Lung (tissue), 12 donors: ENCODE measurements around the gene EXOC4. TPM values are rescaled to one million over a fixed set of nuclear protein-coding genes. Genes with fewer than 3 reads are reported as not detected.

ENCODE experiments used
- ATAC-seq: fragments of 200-7000 bp; cut with Tn5 transposase; one replicate; pipeline ENCODE4 v1.9.1; 2020; ENCODE audit warnings: moderate number of reproducible peaks; ENCODE audit not compliant: insufficient read depth, low FRiP score
- DNase-seq, 3 donors: peaks; one replicate each; pipeline ENCODE4 v3.0.0-alpha.2; 2013 to 2017
- H3K27ac ChIP-seq, 2 donors: one replicate each; pipeline ENCODE4 v1.5.1; 2013; ENCODE audit warnings: mild to moderate bottlenecking in 2 of 2, moderate library complexity in 2 of 2, control low read depth in 1 of 2, inconsistent platforms in 1 of 2, low read depth in 1 of 2, low read length in 1 of 2
- H3K27me3 ChIP-seq, 3 donors: one replicate each; pipeline ENCODE4 v1.5.1; 2013; ENCODE audit warnings: low read length in 2 of 3; ENCODE audit not compliant: control insufficient read depth in 3 of 3, insufficient read depth in 3 of 3
- H3K36me3 ChIP-seq, 4 donors: one replicate each; pipeline ENCODE4 v1.5.1; 2013; ENCODE audit warnings: low read length in 4 of 4, mild to moderate bottlenecking in 1 of 4, moderate library complexity in 1 of 4; ENCODE audit not compliant: control insufficient read depth in 4 of 4, insufficient read depth in 4 of 4
- H3K4me1 ChIP-seq, 5 donors: one replicate each; pipeline ENCODE4 v1.5.1; 2013; ENCODE audit warnings: low read length in 5 of 5, mild to moderate bottlenecking in 2 of 5, moderate library complexity in 1 of 5; ENCODE audit not compliant: control insufficient read depth in 5 of 5, insufficient read depth in 5 of 5
- H3K4me3 ChIP-seq: one replicate; pipeline ENCODE4 v1.5.1; 2013; ENCODE audit warnings: mild to moderate bottlenecking, control low read depth, moderate library complexity
- H3K9ac ChIP-seq, 2 donors: one replicate each; pipeline ENCODE4 v1.5.1; 2013; ENCODE audit warnings: low read length in 2 of 2, control low read depth in 1 of 2; ENCODE audit not compliant: insufficient read depth in 1 of 2
- H3K9me3 ChIP-seq, 4 donors: one replicate each; pipeline ENCODE4 v1.5.1; 2013; ENCODE audit warnings: low read length in 3 of 4, mild to moderate bottlenecking in 1 of 4, moderate library complexity in 1 of 4; ENCODE audit not compliant: control insufficient read depth in 4 of 4, insufficient read depth in 3 of 4
- WGBS, 2 donors: extraction: QIAGEN DNeasy Blood & Tissue Kit; methylation state at CpG; one replicate each; pipeline ENCODE4 v1.1.7; 2013; 5-methylcytosine and 5-hydroxymethylcytosine counted together
- polyA plus RNA-seq, 2 donors: library from polyadenylated mRNA; stranded (reverse); fragments of 200-250 nt; gene quantifications; one replicate each; pipeline ENCODE4 v1.2.1, GENCODE V29; 2013
- total RNA-seq, 2 donors: library from RNA; depleted of rRNA in 1 of 2; stranded (reverse); fragments of >200 nt in 1 of 2; gene quantifications; one replicate each; pipeline ENCODE4 v1.2.1, GENCODE V29; 2014 to 2021
- TF ChIP-seq, protein P1 (sequence below): IDR thresholded peaks from 2 replicates; pipeline ENCODE4 v1.5.1; 2012; ENCODE audit warnings: mild to moderate bottlenecking; ENCODE audit errors: control extremely low read depth, extremely low read depth
- donor health status: control.
- donor health status: control.
- donor health status: Bipolar disorder and iron deficiency.
- donor health status: healthy.
- donor health status: DM: yes; HTN: yes; CAD: no.

Gene EXOC4
- total and polyA plus RNA-seq, 4 donors = 10.3 to 232 (median 47.4) TPM

DNA sequence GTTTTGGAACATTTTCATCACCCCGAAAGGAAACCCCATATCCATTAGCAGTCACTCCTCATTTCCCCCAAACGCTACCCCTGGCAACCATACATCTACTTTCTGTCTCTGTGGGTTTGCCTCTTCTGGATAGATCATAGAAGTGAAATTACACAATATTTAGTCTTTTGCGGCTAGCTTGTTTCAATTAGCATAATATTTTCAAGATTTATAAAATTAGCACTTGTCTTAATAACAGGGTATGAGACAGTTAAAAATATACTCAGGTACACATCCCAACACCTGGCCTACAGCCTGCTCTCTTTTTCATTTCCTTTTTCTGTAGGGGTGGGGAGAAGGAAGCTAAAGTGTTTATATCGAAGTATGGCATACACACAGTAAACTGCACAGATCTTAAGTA is 792.8 kb downstream of the EXOC4 start:
- Histone ChIP-seq H3K4me1 (peaks cover 0 to 5% (median 0%) of the 10 kb centered on the region in 5 donors), H3K4me3 (no peak overlapping the region), H3K36me3 (no peaks in the 10 kb centered on the region), H3K27ac (no peak overlapping the region), H3K9ac (no peak overlapping the region), H3K9me3 (no peaks in the 10 kb centered on the region), H3K27me3 (no peaks in the 10 kb centered on the region)
- WGBS, 2 donors = 82 to 96% methylated on average over 4 of the region's 4 CpGs
- DNase-seq = no peak
- TF ChIP-seq, protein P1, sequence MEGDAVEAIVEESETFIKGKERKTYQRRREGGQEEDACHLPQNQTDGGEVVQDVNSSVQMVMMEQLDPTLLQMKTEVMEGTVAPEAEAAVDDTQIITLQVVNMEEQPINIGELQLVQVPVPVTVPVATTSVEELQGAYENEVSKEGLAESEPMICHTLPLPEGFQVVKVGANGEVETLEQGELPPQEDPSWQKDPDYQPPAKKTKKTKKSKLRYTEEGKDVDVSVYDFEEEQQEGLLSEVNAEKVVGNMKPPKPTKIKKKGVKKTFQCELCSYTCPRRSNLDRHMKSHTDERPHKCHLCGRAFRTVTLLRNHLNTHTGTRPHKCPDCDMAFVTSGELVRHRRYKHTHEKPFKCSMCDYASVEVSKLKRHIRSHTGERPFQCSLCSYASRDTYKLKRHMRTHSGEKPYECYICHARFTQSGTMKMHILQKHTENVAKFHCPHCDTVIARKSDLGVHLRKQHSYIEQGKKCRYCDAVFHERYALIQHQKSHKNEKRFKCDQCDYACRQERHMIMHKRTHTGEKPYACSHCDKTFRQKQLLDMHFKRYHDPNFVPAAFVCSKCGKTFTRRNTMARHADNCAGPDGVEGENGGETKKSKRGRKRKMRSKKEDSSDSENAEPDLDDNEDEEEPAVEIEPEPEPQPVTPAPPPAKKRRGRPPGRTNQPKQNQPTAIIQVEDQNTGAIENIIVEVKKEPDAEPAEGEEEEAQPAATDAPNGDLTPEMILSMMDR = no peak
- no peak for ATAC-seq

DNA sequence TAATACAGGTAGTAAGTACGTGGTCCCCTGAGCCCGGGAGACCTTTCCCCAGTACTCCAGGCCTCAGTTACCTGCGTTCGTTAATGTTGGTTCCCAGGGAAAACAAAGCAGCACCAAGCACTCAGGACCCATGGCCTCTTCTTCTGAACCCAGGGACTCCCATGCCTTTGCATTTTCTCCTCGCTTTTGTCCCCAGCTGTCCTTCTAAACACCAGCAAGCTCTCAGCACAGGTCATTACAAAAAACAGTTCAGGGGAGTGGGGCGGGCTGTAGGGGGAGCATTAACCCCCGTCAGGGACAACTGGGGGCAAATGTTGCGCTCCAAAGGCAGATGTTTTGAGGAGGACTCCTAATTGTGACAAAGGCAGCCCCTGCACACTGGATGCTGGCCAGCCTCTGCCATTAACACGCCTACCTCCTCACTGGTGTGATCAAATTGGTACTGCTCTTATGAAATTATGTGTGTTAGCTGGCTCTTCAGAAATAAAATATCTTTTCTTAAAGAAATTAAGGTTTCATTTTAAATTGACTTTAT is 793.8 kb downstream of the EXOC4 start:
- no peak for DNase-seq
- Histone ChIP-seq H3K4me3 (no peak overlapping the region), H3K4me1 (peaks cover 0 to 5% (median 0%) of the 10 kb centered on the region in 5 donors), H3K9ac (no peak overlapping the region), H3K36me3 (no peaks in the 10 kb centered on the region), H3K27me3 (no peaks in the 10 kb centered on the region), H3K9me3 (no peaks in the 10 kb centered on the region), H3K27ac (no peak overlapping the region)
- TF ChIP-seq, protein P1 = no peak
- WGBS, 2 donors = 91 to 96% methylated on average over 9 of the region's 9 CpGs
- ATAC-seq = no peak

DNA sequence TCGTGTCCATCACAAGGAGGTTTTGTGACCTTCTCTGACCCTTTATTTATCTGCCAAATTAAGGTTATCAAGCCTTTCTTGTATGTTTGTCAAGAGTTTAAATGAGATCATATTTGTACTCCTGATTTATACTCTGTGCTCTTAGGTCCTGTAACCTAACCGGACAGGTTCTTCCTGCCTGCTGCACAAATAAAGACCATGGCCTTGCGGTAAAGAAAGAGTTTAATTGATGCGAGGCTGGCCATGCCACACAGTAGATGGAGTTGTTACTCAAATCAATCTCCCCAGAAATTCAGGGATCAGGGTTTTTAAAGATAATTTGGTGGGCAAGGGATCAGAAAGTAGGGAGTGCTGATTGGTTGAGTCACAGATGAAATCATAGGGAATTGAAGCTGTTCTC is 794.8 kb downstream of the EXOC4 start:
- H3K4me1 ChIP-seq = peaks cover 0 to 5% (median 0%) of the 10 kb centered on the region in 5 donors
- no peak overlapping the region for H3K9ac ChIP-seq
- 96 to 97% methylated on average over 4 of the region's 4 CpGs for WGBS, 2 donors
- no peaks in the 10 kb centered on the region for H3K36me3 ChIP-seq
- no peaks in the 10 kb centered on the region for H3K27me3 ChIP-seq
- no peak overlapping the region for H3K27ac ChIP-seq
- DNase-seq (no peak), ATAC-seq (no peak)
- TF ChIP-seq, protein P1 = no peak
- H3K9me3 ChIP-seq = no peaks in the 10 kb centered on the region
- H3K4me3 ChIP-seq = no peak overlapping the region

DNA sequence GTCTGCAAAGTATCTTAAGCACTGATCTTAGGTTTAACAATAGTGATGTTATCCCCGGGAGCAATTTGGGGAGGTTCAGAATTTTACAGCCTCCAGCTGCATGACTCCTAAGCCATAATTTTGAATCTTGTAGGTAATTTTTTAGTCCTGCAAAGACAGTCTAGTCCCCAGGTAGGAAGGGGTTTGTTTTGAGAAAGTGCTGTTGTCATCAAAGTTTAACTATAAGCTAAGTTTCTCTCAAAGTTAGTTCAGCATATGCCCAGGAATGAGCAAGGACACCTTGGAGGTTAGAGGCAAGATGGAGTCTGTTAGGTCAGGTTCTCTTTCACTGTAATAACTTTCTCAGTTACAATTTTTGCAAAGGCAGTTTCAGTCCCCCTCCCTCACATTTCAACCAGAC is 795.3 kb downstream of the EXOC4 start:
- Histone ChIP-seq H3K4me1 (peaks cover 0 to 5% (median 0%) of the 10 kb centered on the region in 5 donors), H3K27ac (no peak overlapping the region), H3K4me3 (no peak overlapping the region), H3K27me3 (no peaks in the 10 kb centered on the region), H3K9me3 (no peaks in the 10 kb centered on the region), H3K9ac (no peak overlapping the region), H3K36me3 (no peaks in the 10 kb centered on the region)
- DNase-seq (no peak), ATAC-seq (no peak)
- TF ChIP-seq, protein P1 = no peak
- WGBS, 2 donors = 97 to 99% methylated on average over 1 of the region's 1 CpG
